K562 (cell line): ENCODE data around the gene RNF213. TPM values are rescaled to one million over a fixed set of nuclear protein-coding genes. Genes with fewer than 3 reads are reported as not detected.
A peak's percentile ranks its signal among the peaks of the same experiment; 100 is the strongest.

ENCODE experiments used
- BRCA1 ChIP-seq, 2 experiments: fragments of 450-650 bp in 1 of 2; sonication (generic) in 1 of 2; formaldehyde crosslinking in 1 of 2; IDR thresholded peaks; 2 replicates each; pipeline versions ENCODE4 v1.5.0 to v1.6.1; 2017 to 2020; ENCODE audit warnings: mild to moderate bottlenecking in 1 of 2, missing genetic modification reagents in 1 of 2
- CTCF ChIP-seq, 3 experiments: IDR thresholded peaks in 2 of 3; conservative IDR thresholded peaks in 1 of 3; 2 replicates each; pipeline ENCODE4 v1.5.1; 2011 to 2012; ENCODE audit warnings: low read length in 3 of 3, mild to moderate bottlenecking in 3 of 3, control low read depth in 2 of 3, improper control_type of control experiment in 1 of 3, inconsistent platforms in 1 of 3, low read depth in 1 of 3, mixed read lengths in 1 of 3, moderate library complexity in 1 of 3; ENCODE audit not compliant: insufficient read depth in 2 of 3
- ELF2 ChIP-seq: fragments of 250-450 bp; sonication (Bioruptor Pico); IDR thresholded peaks from 2 replicates; pipeline ENCODE4 v1.5.0; 2021; ENCODE audit warnings: mild to moderate bottlenecking
- ETV1 ChIP-seq: fragments of 450-650 bp; conservative IDR thresholded peaks from 2 replicates; pipeline ENCODE4 v1.6.1; 2016; ENCODE audit warnings: missing genetic modification characterization, control low read depth, low read depth, missing compliant biosample characterization
- GATA2 ChIP-seq: sonication (generic); formaldehyde crosslinking; IDR thresholded peaks from 2 replicates; pipeline ENCODE4 v1.4.0; 2020; ENCODE audit warnings: mild to moderate bottlenecking, missing genetic modification reagents
- HIVEP1 ChIP-seq: fragments of 250-450 bp; sonication (Bioruptor Pico); IDR thresholded peaks from 2 replicates; pipeline ENCODE4 v1.4.0; 2020; ENCODE audit warnings: mild to moderate bottlenecking
- ID3 ChIP-seq, 2 experiments: fragments of 250-450 bp in 1 of 2; fragments of 450-650 bp in 1 of 2; sonication (Bioruptor Pico) in 1 of 2; IDR thresholded peaks; 2 replicates each; pipeline versions ENCODE4 v1.6.1 to v1.8.0; 2016 to 2021; ENCODE audit warnings: mild to moderate bottlenecking in 2 of 2, moderate library complexity in 2 of 2, missing compliant biosample characterization in 1 of 2, missing genetic modification characterization in 1 of 2
- KAT8 ChIP-seq: fragments of 450-650 bp; IDR thresholded peaks from 2 replicates; pipeline ENCODE4 v1.6.1; 2016; ENCODE audit warnings: low read depth, mild to moderate bottlenecking
- KLF10 ChIP-seq: fragments of 250-450 bp; sonication (Bioruptor Pico); IDR thresholded peaks from 2 replicates; pipeline ENCODE4 v1.6.1; 2021; ENCODE audit warnings: matching md5 sums
- MECOM ChIP-seq: fragments of 250-450 bp; sonication (Bioruptor Pico); IDR thresholded peaks from 2 replicates; pipeline ENCODE4 v1.8.0; 2022; ENCODE audit warnings: inconsistent platforms
- NFIX ChIP-seq: fragments of 250-450 bp; sonication (Bioruptor Pico); IDR thresholded peaks from 2 replicates; pipeline ENCODE4 v1.4.0; 2020; ENCODE audit warnings: low read depth, mild to moderate bottlenecking, moderate library complexity
- PKNOX1 ChIP-seq: fragments of 450-650 bp; IDR thresholded peaks from 2 replicates; pipeline ENCODE4 v1.6.1; 2016
- POU5F1 ChIP-seq: fragments of 150-350 bp; IDR thresholded peaks from 2 replicates; pipeline ENCODE4 v1.6.1; 2014; ENCODE audit warnings: borderline replicate concordance, low read length, low read depth, mild to moderate bottlenecking; ENCODE audit not compliant: partially characterized antibody
- PTTG1 ChIP-seq: fragments of 450-650 bp; IDR thresholded peaks from 2 replicates; pipeline ENCODE4 v1.6.1; 2016; ENCODE audit warnings: low read depth, mild to moderate bottlenecking, missing genetic modification characterization, missing compliant biosample characterization
- RCOR1 ChIP-seq, 2 experiments: IDR thresholded peaks; 2 replicates each; pipeline ENCODE4 v1.6.1; 2012; ENCODE audit warnings: low read depth in 2 of 2, low read length in 2 of 2, borderline replicate concordance in 1 of 2, improper control_type of control experiment in 1 of 2
- ZBTB17 ChIP-seq: fragments of 450-650 bp; formaldehyde crosslinking; IDR thresholded peaks from 2 replicates; pipeline ENCODE4 v1.4.0; 2020; ENCODE audit warnings: mild to moderate bottlenecking
- ZBTB2 ChIP-seq: fragments of 450-650 bp; IDR thresholded peaks from 2 replicates; pipeline ENCODE4 v1.6.1; 2016; ENCODE audit warnings: antibody characterized with exemption
- ZHX1 ChIP-seq: fragments of 150-350 bp; conservative IDR thresholded peaks from 2 replicates; pipeline ENCODE4 v1.6.1; 2014; ENCODE audit warnings: low read length
- ZNF224 ChIP-seq: sonication (generic); formaldehyde crosslinking; IDR thresholded peaks from 2 replicates; pipeline ENCODE4 v1.8.0; 2022; ENCODE audit warnings: mild to moderate bottlenecking, missing genetic modification reagents
- polyA plus RNA-seq, 8 experiments: library from polyadenylated mRNA; depleted of rRNA in 4 of 8; stranded (reverse) in 5 of 8; unstranded in 3 of 8; fragments of >200 nt; fragmentation: Nextera tagmentation in 2 of 8; fragmentation: Illumina TruSeq in 1 of 8; extraction: Ambion mirVana in 2 of 8; extraction: Trizol in 1 of 8; gene quantifications; 2 replicates each; pipeline versions ENCODE4 v1.2.1 to v1.2.3, GENCODE V29; 2011 to 2014; ENCODE audit warnings: inconsistent platforms in 1 of 8, missing spikeins in 1 of 8
- total RNA-seq, 7 experiments: library from RNA; depleted of rRNA in 6 of 7; stranded (reverse); fragments of >200 nt in 6 of 7; fragmentation: Illumina TruSeq in 2 of 7; extraction: Trizol in 2 of 7; gene quantifications; 2 replicates each; pipeline versions ENCODE4 v1.2.1 to v1.2.3, GENCODE V29; 2011 to 2021; ENCODE audit warnings: low replicate concordance in 1 of 7

The RNF213 gene
- total and polyA plus RNA-seq, 9 of the 15 experiments (the other 6 are each of a cell fraction or from before 2014, with no cell fraction given) = 5.3 to 33.6 (median 17.9) TPM

GRCh38 chr17:80254396-80255251, 6.0 kb upstream of the RNF213 start (continued):
- TF ChIP-seq CTCF (IDR thresholded peaks at IDR 0.05 in 2 of 3, conservative IDR thresholded peaks at IDR 0.05 in 1 of 3; ENCODE audit: insufficient read depth in 2 of 3, low read depth in 1 of 3, low read length in 3 of 3) (no peak), PKNOX1 (peak; percentile 28; the same call in 1 of the 2 replicates), KLF10 (CRISPR knock-in tag) (no peak), NFIX (CRISPR knock-in tag) (no peak), ZNF224 (no peak), GATA2 (CRISPR knock-in tag) (peak; percentile 87), MECOM (CRISPR knock-in tag) (peak; percentile 92), BRCA1 (IDR thresholded peaks at IDR 0.05) (no peak), BRCA1 (CRISPR knock-in tag; IDR thresholded peaks at IDR 0.05) (no peak), RCOR1 (IDR thresholded peaks at IDR 0.05; ENCODE audit: borderline replicate concordance in 1 of 2, low read depth in 2 of 2, low read length in 2 of 2) (peak in 1 of 2 experiments; percentile 69; a peak in 1 of 4 replicates), ZBTB17 (CRISPR knock-in tag) (peak; percentile 84), HIVEP1 (CRISPR knock-in tag) (peak; percentile 84; the same call in 1 of the 2 replicates), KAT8 (no peak), POU5F1 (no peak), ZBTB2 (peak; percentile 85), ID3 (CRISPR knock-in tag; IDR thresholded peaks at IDR 0.05) (peak; percentile 63; the same call in 1 of the 2 replicates), ID3 (tag; IDR thresholded peaks at IDR 0.05) (peak; percentile 93), ELF2 (CRISPR knock-in tag) (peak; percentile 74; the same call in 1 of the 2 replicates), ETV1 (tag) (peak; percentile 68; the same call in 1 of the 2 replicates), ZHX1 (no peak), PTTG1 (tag) (peak; percentile 82; the same call in 1 of the 2 replicates)
